Measurements from ENCODE around the gene YWHAQ.

YWHAQ gene

DNA sequence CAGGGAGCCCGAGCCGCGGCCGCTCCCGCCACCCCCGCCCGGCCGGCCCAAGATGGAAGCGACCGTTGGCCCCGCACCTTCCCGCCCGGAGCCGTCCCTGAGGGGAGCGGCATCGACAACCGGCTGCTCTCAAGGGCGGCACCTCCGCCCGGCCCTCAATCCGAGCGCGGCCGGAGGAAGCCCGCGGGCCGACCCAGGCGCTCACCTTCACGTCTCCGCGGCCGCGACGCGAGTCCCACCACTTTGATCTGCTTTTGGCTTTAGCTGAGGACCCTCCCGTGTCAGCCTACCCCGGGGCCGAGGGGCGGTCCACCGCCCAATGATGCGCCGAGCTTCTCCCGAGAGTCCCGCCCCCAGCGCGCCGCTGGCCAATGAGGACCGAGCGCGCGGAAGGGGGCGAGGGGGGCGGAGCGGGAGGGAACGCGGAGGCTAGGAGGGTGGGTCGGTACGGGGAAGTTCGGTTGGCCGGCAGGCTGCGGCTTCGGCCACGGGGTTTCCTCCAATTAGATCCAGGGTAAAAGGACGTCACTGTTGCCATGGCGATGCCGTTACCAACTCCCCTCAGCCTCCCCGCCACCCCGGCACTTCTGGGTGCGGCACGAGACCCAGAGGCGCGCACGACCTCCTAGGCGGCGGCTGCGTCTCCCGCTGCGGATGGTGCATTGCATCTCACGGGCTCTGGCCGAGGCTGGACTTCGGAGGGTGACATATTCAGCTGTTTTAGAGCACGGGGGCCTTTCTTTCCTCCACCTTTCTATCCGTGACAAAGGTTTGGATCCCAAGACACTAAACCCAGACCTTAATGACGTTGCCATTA, at the start of gene YWHAQ:
YWHAQ (minus strand) TSS at position 262 of the 817 bp plus-strand sequence. CDS start 545 bp downstream, outside the sequence.
- DNase-seq (ENCODE audit: low read depth in 3 of 3): peak; percentile 94 to 95 (median 94)

DNA sequence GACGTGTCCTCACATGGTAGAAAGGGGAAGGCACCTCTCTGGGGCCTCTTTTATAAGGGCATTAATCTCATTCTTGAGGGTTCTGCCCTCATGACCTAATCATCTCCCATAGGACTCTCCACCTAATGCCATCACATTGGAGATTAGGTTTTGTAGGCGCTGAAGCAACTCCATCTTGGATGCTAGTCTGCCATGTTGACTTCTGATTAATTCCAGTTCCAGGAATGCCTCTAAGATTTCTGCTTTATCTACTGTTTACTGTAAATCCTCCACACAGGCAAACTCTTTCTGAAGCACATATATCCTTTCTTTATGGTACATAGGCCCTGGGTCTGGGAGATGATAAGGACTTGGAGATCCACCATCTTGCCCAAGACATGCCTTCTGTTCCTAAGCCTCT, 49.3 kb upstream of the YWHAQ start:
- DNase-seq (ENCODE audit: low read depth in 3 of 3): no peak

DNA sequence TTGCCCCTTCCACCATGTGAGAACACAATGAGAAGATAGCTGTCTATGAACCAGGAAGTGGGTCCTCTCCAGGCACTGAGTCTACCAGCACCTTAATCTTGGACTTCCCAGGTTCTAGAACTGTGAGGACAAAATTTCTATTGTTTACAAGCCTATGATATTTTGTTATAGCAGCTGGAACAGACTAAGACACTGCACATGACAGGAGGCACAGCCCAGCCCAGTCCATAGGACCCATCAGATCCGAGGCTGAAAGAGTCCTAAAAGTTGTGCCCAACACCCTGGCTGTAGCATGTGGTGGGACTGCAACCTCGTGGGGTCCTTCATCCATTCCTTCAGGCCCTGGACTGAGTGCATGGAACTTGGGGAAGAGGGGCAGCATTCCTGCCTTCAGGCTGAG, 48.4 kb upstream of the YWHAQ start:
- DNase-seq (ENCODE audit: low read depth in 3 of 3): no peak

DNA sequence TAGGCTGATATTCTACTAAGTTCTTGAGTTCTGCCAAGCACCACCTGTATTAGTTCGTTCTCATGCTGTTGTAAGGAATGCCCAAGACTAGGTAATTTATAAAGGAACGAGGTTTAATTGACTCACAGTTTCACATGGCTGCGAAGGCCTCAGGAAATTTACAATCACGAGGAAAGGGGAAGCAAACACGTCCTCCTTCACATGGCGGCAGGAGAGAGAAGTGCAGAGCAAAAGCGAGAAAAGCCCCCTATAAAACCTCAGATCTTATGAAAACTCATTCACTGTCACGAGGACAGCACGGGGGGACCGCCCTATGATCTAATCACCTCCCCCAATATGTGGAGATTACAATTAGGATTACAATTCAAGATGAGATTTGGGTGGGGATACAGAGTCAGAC, 47.7 kb upstream of the YWHAQ start:
- DNase-seq (ENCODE audit: low read depth in 3 of 3): no peak

DNA sequence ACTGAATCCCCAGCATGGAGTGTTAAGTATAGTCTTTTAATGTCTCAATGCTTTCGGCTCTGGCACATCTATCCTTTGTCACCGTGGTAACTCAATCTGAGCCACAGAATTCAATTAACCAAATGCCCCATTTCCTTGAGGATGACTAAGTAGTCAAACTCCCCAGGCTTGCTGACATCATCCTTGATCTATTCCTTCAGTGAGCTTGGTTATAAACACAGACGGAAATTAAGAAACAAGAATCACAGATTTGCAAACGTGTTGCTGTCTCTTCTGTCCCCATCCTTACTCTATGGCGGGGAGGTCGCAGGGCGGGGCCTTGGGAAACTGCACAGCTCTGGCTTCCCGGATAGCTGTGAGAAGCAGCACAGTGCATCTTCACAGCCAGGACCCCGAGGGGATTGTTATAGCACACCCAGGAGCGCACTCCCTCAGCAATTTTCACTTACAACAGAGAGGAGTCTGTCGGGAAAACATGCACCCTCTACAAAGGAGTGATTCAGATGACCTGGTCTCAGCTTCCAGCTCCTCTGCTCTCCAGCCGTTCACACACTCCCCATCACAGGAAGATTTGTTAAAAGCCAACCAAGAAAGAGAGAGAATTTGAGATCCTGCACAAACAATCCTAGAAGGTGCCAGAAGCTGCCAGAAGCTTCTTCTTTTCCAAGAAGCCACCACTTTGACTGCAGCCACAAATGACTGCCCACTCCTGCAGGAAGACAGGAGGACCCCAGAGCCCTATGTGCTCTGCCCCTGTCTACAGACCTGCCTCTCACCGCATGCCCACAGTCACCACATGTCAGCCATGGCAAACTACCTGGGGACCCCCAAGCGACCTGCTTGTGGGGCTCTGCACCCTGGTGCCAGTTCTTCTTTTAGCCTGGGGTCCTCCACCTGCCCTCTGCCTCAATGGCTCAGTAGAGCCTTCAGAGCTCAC, 44.9 kb upstream of the YWHAQ start:
- no peak for DNase-seq (ENCODE audit: low read depth in 3 of 3)

DNA sequence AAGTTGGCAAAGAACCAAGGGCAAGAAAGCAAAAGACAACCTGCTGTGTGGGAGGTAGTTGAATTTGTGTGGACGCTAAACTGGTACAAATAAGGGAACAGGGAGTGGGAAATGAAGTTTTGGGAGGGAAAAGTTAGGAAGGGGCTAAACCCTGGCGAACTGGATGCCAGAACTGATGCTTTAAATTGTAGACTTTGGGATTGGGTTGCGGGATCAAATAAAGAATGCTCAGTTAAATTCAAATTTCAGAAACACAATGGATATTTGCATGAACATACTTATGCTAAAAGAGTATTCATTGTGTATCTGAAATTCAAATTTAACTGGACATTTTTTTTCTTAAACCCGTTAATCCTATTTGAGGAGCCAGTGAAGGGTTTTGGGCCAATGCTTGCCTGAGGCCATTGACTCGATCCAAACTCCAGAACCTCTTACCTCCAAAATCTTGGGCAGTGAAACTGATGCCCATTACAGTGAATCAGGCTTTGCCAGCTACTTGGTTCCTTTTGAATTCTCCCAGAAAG, 44.2 kb upstream of the YWHAQ start:
- DNase-seq (ENCODE audit: low read depth in 3 of 3): no peak

DNA sequence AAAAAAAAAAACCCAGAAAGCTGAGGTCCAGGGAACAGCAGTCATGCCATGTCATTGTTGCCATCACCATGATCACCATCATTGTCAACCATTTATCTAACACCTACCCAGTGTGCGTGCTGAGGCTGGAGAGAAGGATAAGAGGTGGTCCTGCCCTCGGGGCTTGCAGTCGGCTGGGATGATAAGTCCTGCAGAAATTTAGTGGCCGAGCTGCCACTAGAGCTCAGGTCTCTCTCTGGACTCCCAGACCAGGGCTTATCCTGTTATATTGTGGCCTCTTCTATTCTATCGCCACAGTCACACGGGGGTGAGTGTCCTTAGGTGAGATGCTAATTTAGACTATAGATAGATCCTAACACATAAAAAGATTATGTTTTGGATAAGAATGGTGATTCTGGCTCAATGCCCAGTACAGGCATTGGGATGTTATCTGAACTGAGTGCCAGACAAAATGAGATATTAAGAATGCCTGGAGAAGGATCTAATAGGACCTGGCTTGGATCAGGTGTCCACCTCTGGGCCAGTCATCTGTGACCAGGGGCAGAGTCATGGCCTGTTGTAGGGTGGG, 43.2 kb upstream of the YWHAQ start:
- DNase-seq (ENCODE audit: low read depth in 3 of 3): no peak

DNA sequence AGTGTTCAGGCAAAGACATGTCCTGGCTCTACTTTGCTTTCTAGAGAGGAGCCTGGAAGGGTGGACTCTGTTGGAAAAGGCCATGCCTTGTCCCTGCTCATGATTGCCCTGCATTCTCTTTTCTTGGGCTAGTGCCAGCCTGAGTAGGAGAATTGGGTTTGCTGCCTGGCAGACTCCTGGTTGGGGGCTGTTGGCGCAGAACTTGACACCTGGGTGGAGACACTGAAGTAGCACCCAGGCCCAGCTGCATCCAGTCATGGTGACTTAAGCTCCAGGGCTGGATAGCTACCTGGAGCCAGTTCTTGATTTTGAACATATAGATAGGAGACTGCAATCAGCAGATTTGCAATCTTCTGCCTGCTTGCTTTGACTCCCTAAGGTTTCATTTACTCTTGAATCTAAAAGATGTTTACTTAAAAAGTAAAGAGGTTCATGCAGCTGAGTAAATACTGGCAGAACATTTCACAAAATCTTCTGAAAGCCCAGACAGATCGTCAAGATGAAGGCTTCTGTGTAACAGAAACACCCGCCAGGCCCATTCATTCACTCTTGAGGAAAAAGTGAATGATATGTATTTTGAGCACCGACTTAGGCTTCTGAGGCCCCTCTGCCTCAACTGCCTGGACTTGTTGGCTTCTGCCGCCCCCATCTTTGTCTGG, 38.0 kb upstream of the YWHAQ start:
- DNase-seq (ENCODE audit: low read depth in 3 of 3): no peak

DNA sequence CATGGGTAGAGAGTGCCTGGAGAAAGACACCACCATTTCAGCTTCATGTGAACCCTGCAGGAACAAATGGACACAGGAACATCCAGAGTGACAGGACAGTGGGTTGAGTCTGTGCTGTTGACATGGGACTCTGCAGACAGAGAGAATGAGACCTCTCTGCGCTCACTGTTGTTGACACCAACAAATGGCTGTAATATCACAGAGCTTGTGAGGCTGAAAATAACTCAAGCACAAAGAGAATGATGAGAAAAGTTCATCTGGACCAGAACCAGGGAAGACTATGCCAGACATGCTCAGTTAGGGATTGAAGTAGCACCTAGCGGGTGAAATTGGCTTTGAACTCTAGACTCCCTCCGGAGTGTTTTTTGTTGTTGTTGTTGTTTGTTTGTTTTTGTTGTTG, 37.0 kb upstream of the YWHAQ start:
- no peak for DNase-seq (ENCODE audit: low read depth in 3 of 3)

DNA sequence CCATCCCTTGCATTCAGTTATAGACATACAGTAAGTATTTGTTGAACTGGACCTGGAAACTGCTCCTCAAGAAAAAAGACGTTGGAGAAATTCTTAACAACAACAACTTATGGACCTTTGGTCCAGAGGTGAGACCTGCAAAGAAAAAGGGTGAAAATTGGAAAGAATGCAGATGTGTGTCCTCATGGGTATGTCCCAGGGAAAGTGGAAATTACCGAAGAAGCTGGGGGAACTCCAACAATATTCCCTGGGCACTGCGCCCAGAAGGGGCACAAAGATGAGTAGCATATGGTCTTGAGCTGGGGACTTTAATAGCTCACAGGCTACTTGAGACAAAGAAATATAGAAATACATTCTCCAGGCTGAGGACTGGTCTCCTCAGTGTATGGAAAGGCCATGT, 35.5 kb upstream of the YWHAQ start:
- DNase-seq (ENCODE audit: low read depth in 3 of 3): no peak

DNA sequence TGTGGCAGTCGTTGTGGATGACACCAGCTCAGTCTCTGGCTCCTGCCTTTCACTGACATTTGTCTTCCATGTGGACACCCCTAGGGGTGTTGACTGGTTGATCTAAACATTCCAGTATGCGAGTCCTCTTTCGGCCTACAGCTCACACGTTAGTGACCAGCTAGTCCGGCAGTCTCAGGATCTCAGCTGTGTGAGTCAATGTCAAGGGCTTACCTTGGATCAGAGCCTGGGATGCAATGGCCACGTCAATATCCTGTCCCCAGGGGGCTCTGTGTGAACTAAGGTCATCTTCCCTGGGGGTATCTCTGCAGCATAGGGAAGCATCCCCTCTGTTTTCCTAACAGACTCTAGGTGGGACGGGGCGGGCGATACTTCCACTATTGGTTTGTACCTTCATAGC, 35.1 kb upstream of the YWHAQ start:
- no peak for DNase-seq (ENCODE audit: low read depth in 3 of 3)

DNA sequence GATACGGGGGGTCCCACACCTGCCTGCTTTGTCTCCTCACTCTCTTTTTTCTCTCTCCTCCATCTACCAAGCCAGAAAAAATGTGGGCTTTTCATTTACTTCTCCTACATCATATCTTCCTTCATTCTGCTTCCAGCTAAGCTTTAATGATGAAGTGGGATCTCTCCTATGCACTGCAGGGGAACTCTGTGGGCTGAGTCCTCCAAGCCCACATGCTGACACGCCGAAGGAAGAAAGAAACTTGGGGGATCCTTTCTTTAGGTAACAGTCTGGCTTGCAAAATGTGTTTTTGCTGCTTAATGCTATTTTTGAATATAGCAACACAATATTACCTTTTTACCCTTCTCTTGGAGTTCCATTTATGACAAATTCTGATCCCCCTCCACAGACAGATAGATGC, 33.6 kb upstream of the YWHAQ start:
- DNase-seq (ENCODE audit: low read depth in 3 of 3): no peak

DNA sequence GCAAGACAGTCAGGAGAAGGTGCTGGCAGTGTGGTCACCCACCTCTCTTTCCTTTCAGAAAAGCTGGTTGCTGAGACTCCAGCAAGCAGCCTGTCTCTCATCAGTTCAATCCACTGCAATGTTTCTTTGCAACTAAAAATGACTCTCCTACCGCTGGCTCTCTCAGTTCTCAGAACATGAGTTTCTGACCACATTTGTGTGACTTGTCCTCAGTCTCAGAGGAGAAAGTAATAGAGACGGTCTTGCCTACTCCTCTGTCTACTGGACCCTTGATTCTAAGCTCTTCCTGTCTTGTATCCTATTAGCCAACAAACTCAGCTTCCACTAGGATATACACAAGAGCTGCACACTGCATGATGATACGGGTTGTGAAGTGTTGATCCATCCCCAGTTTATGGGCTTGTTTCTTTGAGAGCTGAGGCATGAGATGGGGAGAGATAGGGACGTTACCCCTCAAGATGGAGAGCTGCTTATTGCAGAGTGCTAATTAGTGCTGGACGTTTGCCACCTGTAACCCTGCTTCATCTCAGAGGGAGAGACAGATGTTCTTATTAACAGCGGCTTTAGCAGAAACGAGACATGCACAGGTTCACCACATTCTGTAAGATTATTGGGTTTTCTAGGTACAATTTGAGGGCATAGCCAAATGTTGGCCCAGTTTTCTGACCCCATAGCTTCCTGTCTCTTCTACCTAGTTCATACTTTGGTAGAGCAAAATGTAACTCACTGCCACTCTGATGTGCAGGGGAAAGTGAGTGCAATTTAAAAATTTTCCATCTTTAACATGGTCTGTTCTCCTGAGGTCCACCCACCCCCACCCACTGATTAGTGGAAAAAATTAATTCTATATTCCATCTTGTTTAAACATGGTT, 32.4 kb upstream of the YWHAQ start:
- no peak for DNase-seq (ENCODE audit: low read depth in 3 of 3)

DNA sequence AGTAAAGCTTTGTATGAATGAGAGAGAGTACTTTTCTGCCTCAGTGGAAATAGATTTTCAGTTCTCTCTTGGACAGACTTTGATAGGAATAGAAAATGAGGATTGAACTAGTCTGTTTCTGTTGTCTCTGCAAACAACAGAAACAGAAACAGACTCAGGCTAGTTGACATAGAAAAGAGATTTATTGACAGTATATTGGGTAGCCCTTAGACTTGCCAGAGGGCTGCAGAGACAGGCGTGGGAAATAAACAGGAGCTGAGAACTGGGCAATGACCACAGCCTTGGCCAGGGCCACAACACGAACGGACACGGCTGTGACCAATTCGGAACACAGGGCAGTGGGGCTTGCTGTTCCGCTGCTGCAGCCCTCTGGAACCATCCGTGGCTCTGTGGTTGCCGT, 30.5 kb upstream of the YWHAQ start:
- DNase-seq (ENCODE audit: low read depth in 3 of 3): no peak

DNA sequence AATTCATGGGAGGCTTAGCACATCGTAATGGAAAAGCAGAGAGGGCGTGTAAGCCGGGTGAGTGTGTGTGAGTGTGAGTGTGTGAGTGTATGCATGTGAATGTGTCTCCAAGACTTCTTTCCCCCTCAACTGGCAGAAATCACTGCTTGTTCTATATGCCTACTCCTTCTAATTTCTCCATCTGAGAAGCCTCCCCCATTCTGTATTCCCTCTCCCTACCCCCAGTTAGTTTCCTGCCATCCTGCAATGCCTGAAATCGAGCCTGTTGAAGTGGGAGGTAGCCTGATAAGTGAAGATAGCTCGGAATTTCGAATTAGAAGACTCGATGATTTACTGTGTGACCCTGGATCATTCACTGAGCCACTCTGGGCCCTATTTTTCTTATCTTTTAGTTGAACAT, 30.0 kb upstream of the YWHAQ start:
- no peak for DNase-seq (ENCODE audit: low read depth in 3 of 3)

DNA sequence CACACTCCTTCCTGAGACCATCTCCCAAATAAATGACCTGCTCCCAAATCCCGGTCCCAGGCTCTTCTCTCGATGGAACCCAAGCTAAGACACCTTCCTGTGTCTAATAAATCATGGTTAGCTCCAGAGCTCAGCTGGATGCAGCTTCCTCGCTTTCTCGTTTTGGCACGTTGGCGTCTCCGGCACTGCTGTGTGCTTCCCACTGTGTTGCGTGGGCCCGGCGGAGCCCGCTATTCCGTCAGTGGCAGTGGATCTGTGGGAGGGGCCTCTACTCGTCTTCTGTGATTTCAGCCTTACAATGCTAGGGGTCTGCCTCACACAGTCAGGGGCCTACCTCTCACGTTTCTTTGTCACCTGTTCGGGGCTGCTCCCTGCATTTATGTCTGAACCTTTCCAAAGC, 29.4 kb upstream of the YWHAQ start:
- DNase-seq (ENCODE audit: low read depth in 3 of 3): no peak

DNA sequence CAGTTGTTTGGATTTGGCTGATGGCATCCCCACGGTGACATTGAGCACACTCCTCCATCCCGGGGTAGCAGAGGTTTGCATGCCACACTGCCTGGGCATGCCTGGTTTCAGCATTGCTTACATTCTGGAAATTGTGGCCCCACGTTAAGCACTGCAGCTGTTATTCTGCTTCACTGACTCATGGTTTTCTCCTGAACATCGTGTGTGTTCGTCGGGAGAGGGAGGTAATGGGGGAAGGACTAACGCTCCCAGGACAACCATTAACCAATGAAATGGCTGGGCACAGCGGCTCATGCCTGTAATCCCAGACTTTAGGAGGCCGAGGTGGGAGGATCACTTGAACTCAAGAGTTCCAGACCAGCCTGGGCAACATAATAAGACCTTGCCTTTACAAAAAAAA, 28.2 kb upstream of the YWHAQ start:
- DNase-seq (ENCODE audit: low read depth in 3 of 3): no peak

DNA sequence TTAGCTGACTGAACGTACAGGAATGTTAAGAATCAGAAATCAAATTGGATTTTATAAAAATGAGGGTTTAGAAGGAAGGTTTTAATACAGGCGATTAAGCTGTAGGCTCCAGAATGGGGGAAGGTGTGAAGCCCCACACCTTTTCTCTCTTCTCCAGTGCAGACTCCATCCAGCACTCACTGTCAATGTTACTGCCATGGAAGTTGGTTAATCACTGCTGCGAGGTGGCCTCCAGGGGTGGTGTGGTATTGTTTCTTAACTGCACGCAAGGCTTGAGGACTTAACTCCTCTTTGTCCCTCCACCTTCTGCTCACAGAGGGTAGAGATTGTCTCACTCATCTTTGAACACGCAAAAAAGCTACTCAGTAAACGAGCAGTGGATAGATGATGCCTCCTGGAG, 26.9 kb upstream of the YWHAQ start:
- no peak for DNase-seq (ENCODE audit: low read depth in 3 of 3)

DNA sequence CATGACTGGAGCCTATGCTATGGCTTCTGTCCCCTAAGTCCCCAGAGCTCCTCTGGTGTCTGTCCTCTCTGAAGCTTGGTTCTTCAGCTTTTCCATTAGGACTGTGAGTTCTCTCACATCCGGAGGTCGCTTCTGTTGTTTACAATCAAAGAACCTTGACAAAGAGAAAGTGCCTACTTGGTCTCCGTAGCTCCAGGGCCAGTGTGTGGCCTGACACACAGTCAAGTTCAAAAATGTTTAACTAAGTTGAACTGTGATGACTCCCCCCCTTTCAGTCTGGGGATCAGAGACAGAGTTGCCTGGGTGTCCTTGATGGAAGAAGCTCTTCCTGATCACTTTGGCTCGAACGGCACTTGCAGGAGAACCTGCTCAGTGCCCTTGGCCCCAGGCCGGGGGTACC, 26.3 kb upstream of the YWHAQ start:
- no peak for DNase-seq (ENCODE audit: low read depth in 3 of 3)

DNA sequence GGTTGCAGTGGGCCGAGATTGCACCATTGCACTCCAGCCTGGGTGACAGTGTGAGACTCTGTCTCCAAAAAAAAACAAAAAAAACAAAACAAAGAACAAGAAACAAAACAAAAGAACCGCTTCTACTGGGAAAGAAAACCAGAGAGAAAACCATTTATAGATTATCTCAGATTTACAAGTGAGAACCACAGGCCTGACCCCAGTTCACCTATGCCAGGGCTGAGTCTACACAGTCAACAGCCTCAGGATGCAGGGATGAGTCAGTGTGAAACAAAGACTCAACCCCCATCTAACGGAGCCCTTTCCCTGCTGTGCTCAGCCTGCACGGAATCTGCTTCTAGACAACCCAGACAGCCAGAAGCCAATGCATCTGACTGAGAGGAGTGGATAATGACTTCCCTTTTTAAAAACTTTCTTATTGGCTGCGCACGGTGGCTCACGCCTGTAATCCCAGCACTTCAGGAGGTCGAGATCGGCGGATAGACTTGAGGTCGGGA, 25.5 kb upstream of the YWHAQ start:
- peak in 1 of 3 experiments; percentile 29 for DNase-seq (ENCODE audit: low read depth in 3 of 3)
